Measurements from ENCODE around the gene CNIH1.
"Not testable (repeated sequence)": the region's sequence is repeated elsewhere in the genome, so short reads cannot be mapped to it uniquely, and the experiment has no call there.

CNIH1 gene

GRCh38 chr14:54425537-54426274, 15.5 kb downstream of the CNIH1 start:
- no peak for DNase-seq

GRCh38 chr14:54425068-54425467, 16.1 kb downstream of the CNIH1 start:
- DNase-seq = no peak

- no peak for DNase-seq
Measured at GRCh38 chr14:54424479-54424901, 16.7 kb downstream of the CNIH1 start.

- DNase-seq = no peak
Measured at GRCh38 chr14:54423991-54424390, 17.2 kb downstream of the CNIH1 start.

GRCh38 chr14:54420478-54421142, 20.6 kb downstream of the CNIH1 start:
- DNase-seq = no peak

- DNase-seq = no peak
Measured at GRCh38 chr14:54411371-54411770, 29.8 kb downstream of the CNIH1 start.

GRCh38 chr14:54410215-54410614, 31.0 kb downstream of the CNIH1 start:
- no peak for DNase-seq

GRCh38 chr14:54403401-54404005, 37.7 kb downstream of the CNIH1 start:
- DNase-seq = not testable (repeated sequence)

GRCh38 chr14:54399560-54399959, 41.6 kb downstream of the CNIH1 start:
- no peak for DNase-seq

GRCh38 chr14:54396493-54397335, 44.5 kb downstream of the CNIH1 start, which contains the start of gene CDKN3:
Gene CDKN3, plus strand, starts transcription at chr14:54397007. Its CDS starts 62 bp downstream, at chr14:54397069.
- peak; percentile 95 for DNase-seq

GRCh38 chr14:54396183-54396492, 45.0 kb downstream of the CNIH1 start:
- DNase-seq = no peak

- no peak for DNase-seq
Measured at GRCh38 chr14:54395716-54396115, 45.5 kb downstream of the CNIH1 start.

GRCh38 chr14:54395284-54395683, 45.9 kb downstream of the CNIH1 start:
- DNase-seq = no peak

GRCh38 chr14:54394596-54394995, 46.6 kb downstream of the CNIH1 start:
- DNase-seq = no peak

GRCh38 chr14:54392986-54393884, 47.9 kb downstream of the CNIH1 start:
- not testable (repeated sequence) for DNase-seq

GRCh38 chr14:54392131-54392859, 48.9 kb downstream of the CNIH1 start:
- DNase-seq = no peak

GRCh38 chr14:54387328-54387727, 53.8 kb downstream of the CNIH1 start:
- DNase-seq = no peak

- no peak for DNase-seq
Measured at GRCh38 chr14:54385556-54385955, 55.6 kb downstream of the CNIH1 start.

- DNase-seq = no peak
Measured at GRCh38 chr14:54383835-54384234, 57.3 kb downstream of the CNIH1 start.

GRCh38 chr14:54381821-54382220, 59.4 kb downstream of the CNIH1 start:
- no peak for DNase-seq

GRCh38 chr14:54380558-54380957, 60.6 kb downstream of the CNIH1 start:
- not testable (repeated sequence) for DNase-seq
